Hematopoietic multipotent progenitor cell treated with erythropoietin and hydrocortisone succinate and interleukin-3 and kit ligand, for 15 days (in vitro differentiated cells): ENCODE measurements around the gene ATP6V1G2.
"Not testable (repeated sequence)": the region's sequence is repeated elsewhere in the genome, so short reads cannot be mapped to it uniquely, and the experiment has no call there.

Experiments used
- DNase-seq: peaks from one replicate; pipeline ENCODE4 v3.0.0-alpha.2; 2015; ENCODE audit warnings: low spot score

ATP6V1G2 gene

DNA sequence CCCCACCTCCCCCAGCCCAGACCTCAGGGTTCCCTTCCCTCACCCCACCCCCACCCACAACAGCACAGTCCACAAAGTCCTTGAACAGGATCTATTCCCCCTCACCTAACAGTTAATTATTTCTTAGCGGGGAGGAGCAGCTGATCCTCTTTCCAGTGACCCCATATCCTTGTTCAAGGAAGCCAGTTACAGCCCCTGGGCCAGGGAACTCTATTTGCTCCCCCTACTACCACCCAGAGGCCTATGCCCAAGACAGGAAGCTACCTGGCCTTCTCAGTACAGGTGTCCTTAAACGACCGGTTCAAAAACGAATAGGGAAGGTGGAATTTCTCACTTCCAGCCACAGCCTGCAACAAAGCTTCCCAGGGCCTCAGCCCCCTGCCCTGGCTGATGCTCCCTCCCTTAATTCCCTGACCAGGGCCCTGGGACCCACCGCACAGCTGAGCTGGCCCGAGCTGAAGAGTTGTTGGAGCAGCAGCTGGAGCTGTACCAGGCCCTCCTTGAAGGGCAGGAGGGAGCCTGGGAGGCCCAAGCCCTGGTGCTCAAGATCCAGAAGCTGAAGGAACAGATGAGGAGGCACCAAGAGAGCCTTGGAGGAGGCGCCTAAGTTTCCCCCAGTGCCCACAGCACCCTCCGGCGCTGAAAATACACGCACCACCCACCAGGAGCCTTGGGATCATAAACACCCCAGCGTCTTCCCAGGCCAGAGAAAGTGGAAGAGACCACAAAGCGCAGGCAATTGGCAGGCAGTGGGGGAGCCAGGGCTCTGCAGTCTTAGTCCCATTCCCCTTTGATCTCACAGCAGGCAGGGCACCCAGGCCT, 16.9 kb downstream of the ATP6V1G2 start:
- DNase-seq, result no peak

- DNase-seq, result no peak
Observed at GRCh38 chr6:31528821-31529328, 17.5 kb downstream of the ATP6V1G2 start, which contains the start of gene MCCD1. Gene MCCD1 (plus strand): TSS chr6:31528962. CDS start chr6:31529015, 53 bp downstream.

- no peak for DNase-seq
Observed at GRCh38 chr6:31528307-31528777, 18.1 kb downstream of the ATP6V1G2 start.

DNA sequence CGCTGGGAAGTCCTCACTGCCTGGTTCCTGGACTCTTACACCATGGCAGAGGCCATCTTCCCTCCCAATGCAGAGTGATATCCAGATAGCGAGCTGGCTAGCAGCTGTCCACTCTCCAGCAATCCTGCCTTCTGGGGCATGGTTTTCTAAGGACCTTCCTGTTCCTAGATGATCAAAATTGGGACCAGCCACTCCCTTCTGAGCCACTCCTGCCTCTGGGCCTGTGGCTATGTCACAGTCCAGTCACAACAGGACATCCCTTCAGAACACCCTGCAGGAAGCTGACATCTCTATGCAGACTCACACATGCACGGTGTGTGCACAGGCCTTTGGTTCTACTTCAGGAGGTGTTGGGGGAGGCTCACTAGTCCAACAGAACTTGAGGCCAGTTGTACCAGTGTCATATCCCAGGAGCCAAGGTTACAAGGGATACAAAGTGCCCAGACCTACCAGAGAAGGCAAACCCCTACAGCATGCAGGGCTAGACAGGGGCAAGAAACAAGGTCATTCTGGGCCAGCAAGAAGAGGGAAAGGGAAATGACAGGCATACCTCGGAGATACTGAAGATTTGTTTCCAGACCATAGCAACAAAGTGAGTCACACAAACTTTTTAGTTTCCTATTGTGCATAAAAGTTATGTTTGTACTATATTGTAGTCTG, 20.3 kb downstream of the ATP6V1G2 start:
- no peak for DNase-seq

- peak; percentile 59 for DNase-seq
Observed at GRCh38 chr6:31525553-31525931, 20.9 kb downstream of the ATP6V1G2 start.

GRCh38 chr6:31521835-31522234, 24.6 kb downstream of the ATP6V1G2 start:
- no peak for DNase-seq

- DNase-seq, result no peak
Observed at GRCh38 chr6:31513456-31514165, 32.8 kb downstream of the ATP6V1G2 start.

- DNase-seq, result no peak
Observed at GRCh38 chr6:31510007-31510406, 36.4 kb downstream of the ATP6V1G2 start.

DNA sequence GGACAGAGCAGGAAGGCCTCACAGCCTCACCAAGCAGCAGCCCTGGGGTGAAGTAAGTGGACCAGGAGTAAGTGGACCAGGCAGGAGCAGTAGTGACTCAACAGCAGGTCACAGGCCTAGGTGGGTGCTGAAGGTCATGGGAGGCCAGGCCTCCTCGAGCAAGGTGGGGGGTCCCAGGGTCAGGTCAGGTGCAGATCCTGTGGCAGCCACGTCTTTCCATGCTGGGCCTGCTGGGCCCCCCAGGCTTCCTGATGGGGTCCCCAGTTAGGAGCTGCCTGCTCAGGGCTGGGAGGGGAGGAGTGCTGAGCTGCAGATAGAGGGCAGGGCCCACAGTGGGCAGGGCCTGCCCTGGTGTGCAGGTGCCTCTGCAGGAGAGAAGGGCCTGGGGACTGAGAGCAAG, 37.4 kb downstream of the ATP6V1G2 start:
- not testable (repeated sequence) for DNase-seq

- DNase-seq, result no peak
Observed at GRCh38 chr6:31502586-31502985, 43.8 kb downstream of the ATP6V1G2 start.

GRCh38 chr6:31499648-31500047, 46.8 kb downstream of the ATP6V1G2 start:
- not testable (repeated sequence) for DNase-seq

- DNase-seq, result no peak
Observed at GRCh38 chr6:31498748-31499147, 47.7 kb downstream of the ATP6V1G2 start.

GRCh38 chr6:31497531-31498476, 48.6 kb downstream of the ATP6V1G2 start, which contains the start of gene MICB:
Gene MICB (plus strand): TSS chr6:31498145. CDS start chr6:31498194, 49 bp downstream.
- peak; percentile 76 for DNase-seq

- DNase-seq, result not testable (repeated sequence)
Observed at GRCh38 chr6:31496826-31497225, 49.6 kb downstream of the ATP6V1G2 start.

GRCh38 chr6:31495580-31495979, 50.8 kb downstream of the ATP6V1G2 start:
- DNase-seq, result no peak
